CD8-positive, alpha-beta memory T cell (primary cell): Measurements from ENCODE around the gene PRKG1. TPM values are rescaled to one million over a fixed set of nuclear protein-coding genes. Genes with fewer than 3 reads are reported as not detected.

ENCODE experiments used
- CTCF ChIA-PET: fragments of 350-600 bp; sonication (Branson Sonifier 250); formaldehyde crosslinking; loops from one replicate; lab custom pipeline; 2021; ENCODE audit warnings: antibody characterized with exemption; lab: Charles Lee
- POLR2A ChIA-PET: fragments of 350-600 bp; sonication (Branson Sonifier 250); formaldehyde crosslinking; loops from one replicate; lab custom pipeline; 2021; ENCODE audit warnings: antibody characterized with exemption; lab: Charles Lee
- DNase-seq, 5 donors: peaks; one replicate each; pipeline versions ENCODE4 v3.0.0 to v3.0.0-alpha.2; 2020 to 2022; ENCODE audit warnings: mixed read lengths in 1 of 5
- H3K27ac ChIP-seq: one replicate; pipeline ENCODE4 v1.7.0; 2013; ENCODE audit warnings: low read depth, mild to moderate bottlenecking, low read length, moderate library complexity
- H3K27me3 ChIP-seq: 2 replicates; pipeline ENCODE4 v1.7.0; 2013; ENCODE audit warnings: low read length, mild to moderate bottlenecking; ENCODE audit not compliant: insufficient read depth, poor library complexity, severe bottlenecking
- H3K36me3 ChIP-seq: 2 replicates; pipeline ENCODE4 v1.7.0; 2013; ENCODE audit warnings: mild to moderate bottlenecking, low read length, moderate library complexity; ENCODE audit not compliant: insufficient read depth
- H3K4me1 ChIP-seq: 2 replicates; pipeline ENCODE4 v1.7.0; 2013; ENCODE audit warnings: mild to moderate bottlenecking, low read length, moderate library complexity; ENCODE audit not compliant: insufficient read depth
- H3K4me3 ChIP-seq: 2 replicates; pipeline ENCODE4 v1.7.0; 2013; ENCODE audit warnings: mild to moderate bottlenecking, low read length
- H3K9me3 ChIP-seq: 2 replicates; pipeline ENCODE4 v1.7.0; 2013; ENCODE audit warnings: mild to moderate bottlenecking, low read length
- H3K27ac Mint-ChIP-seq, 8 donors: one replicate each; pipeline ENCODE4 v1.8.0; 2020 to 2021; ENCODE audit warnings: mixed read lengths in 8 of 8, mild to moderate bottlenecking in 6 of 8, inconsistent platforms in 3 of 8, moderate library complexity in 3 of 8
- H3K27me3 Mint-ChIP-seq, 2 donors: one replicate each; pipeline ENCODE4 v1.8.0; 2020 to 2021; ENCODE audit warnings: mixed read lengths in 2 of 2, mild to moderate bottlenecking in 1 of 2, moderate library complexity in 1 of 2
- H3K36me3 Mint-ChIP-seq, 3 donors: one replicate each; pipeline ENCODE4 v1.8.0; 2020 to 2021; ENCODE audit warnings: mixed read lengths in 3 of 3, inconsistent platforms in 1 of 3, mild to moderate bottlenecking in 1 of 3
- H3K4me1 Mint-ChIP-seq, 3 donors: one replicate each; pipeline ENCODE4 v1.8.0; 2020 to 2021; ENCODE audit warnings: mixed read lengths in 3 of 3, inconsistent platforms in 1 of 3, mild to moderate bottlenecking in 1 of 3
- H3K4me3 Mint-ChIP-seq, 7 donors: one replicate each; pipeline ENCODE4 v1.8.0; 2020 to 2021; ENCODE audit warnings: mixed read lengths in 7 of 7, mild to moderate bottlenecking in 6 of 7, moderate library complexity in 4 of 7, inconsistent platforms in 2 of 7
- H3K9me3 Mint-ChIP-seq, 5 donors: one replicate each; pipeline ENCODE4 v1.8.0; 2020 to 2022; ENCODE audit warnings: mixed read lengths in 5 of 5, mild to moderate bottlenecking in 3 of 5, moderate library complexity in 2 of 5, inconsistent platforms in 1 of 5
- polyA plus RNA-seq: library from polyadenylated mRNA; unstranded; fragments of 300-500 nt; fragmentation: Illumina TruSeq; gene quantifications from one replicate; pipeline ENCODE4 v1.2.3, GENCODE V29; 2021
- total RNA-seq, 2 experiments: library from RNA; stranded (reverse); gene quantifications; one replicate each; pipeline ENCODE4 v1.2.3, GENCODE V29; 2021

The PRKG1 gene
- total and polyA plus RNA-seq, 3 experiments from 2014 or later = not detected

DNA sequence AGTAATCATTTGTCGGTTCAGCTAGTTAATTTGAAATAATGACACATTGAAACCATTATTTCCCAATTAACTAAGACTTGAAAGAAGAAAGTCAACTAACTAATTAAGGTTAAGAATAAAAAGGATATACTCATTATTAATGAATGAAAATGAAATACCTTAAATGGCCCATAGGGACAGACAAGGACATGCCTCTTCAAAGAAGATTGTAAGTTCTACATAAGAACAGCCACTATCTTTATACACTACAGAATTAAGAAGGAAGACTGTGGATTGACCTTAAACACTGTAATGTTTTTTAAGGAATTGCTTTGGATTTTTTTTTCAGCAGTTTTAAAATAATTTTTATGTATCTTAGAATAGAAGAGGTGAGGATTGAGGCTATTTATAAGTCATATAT is 564.5 kb downstream of the PRKG1 start:
- CTCF ChIA-PET = no interaction called here

DNA sequence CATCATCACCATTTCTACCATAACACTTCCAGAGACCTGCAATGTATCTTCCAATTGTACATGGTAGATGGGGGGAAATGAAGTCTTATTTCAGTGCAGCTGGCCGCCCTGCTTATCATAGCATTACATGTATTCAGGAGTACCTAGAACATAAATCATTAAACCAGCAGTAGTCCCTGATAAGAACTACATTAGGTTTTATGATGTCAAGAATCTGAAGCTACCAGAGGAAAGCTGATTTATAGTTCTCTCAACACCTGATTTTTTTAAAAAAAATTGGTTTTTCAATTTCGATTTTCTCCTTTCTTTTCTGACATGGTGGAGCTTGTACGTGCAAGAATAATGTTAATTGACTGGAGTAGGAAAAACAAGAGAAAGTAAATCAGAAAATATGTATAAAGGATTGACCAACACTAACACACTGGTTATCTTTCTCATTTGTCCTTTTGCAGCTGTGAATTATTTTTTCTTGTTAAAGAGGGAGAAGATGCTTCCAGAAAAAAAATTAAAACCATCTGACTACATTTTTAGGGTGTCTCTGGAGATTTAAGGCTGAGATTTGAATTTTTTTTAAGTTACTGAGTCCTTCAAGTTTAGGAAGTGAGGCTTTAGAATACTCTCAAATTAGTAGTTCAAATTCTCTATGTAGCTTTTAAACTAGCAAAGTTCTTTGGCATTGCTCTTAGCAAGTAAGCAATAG is 566.0 kb downstream of the PRKG1 start:
- H3K27ac Mint-ChIP-seq = no peak overlapping the region
- ChIA-PET POLR2A (no interaction called here), CTCF (no interaction called here)
- no peak overlapping the region for H3K4me3 Mint-ChIP-seq
- no peak for DNase-seq
- Histone ChIP-seq H3K27me3 (no peaks in the 10 kb centered on the region), H3K9me3 (no peaks in the 10 kb centered on the region), H3K27ac (no peak overlapping the region), H3K4me3 (no peak overlapping the region), H3K36me3 (no peaks in the 10 kb centered on the region), H3K4me1 (no peaks in the 10 kb centered on the region)
- H3K9me3 Mint-ChIP-seq = no peaks in the 10 kb centered on the region
- no peaks in the 10 kb centered on the region for H3K4me1 Mint-ChIP-seq
- no peaks in the 10 kb centered on the region for H3K36me3 Mint-ChIP-seq
- H3K27me3 Mint-ChIP-seq = peaks cover 3 to 8% of the 10 kb centered on the region in 2 donors

More for the DNA sequence above, 564.5 kb downstream of the PRKG1 start:
- POLR2A ChIA-PET = no interaction called here
- no peaks in the 10 kb centered on the region for H3K4me1 Mint-ChIP-seq
- H3K9me3 ChIP-seq = no peaks in the 10 kb centered on the region
- no peak overlapping the region for H3K27ac ChIP-seq
- H3K9me3 Mint-ChIP-seq = no peaks in the 10 kb centered on the region
- no peaks in the 10 kb centered on the region for H3K4me1 ChIP-seq
- H3K27me3 Mint-ChIP-seq = peaks cover 3 to 8% of the 10 kb centered on the region in 2 donors
- H3K27me3 ChIP-seq = no peaks in the 10 kb centered on the region
- H3K27ac Mint-ChIP-seq = no peak overlapping the region
- H3K4me3 ChIP-seq = no peak overlapping the region
- no peaks in the 10 kb centered on the region for H3K36me3 ChIP-seq
- no peak overlapping the region for H3K4me3 Mint-ChIP-seq
- H3K36me3 Mint-ChIP-seq = peaks cover 0 to 1% (median 0%) of the 10 kb centered on the region in 3 donors
- no peak for DNase-seq

DNA sequence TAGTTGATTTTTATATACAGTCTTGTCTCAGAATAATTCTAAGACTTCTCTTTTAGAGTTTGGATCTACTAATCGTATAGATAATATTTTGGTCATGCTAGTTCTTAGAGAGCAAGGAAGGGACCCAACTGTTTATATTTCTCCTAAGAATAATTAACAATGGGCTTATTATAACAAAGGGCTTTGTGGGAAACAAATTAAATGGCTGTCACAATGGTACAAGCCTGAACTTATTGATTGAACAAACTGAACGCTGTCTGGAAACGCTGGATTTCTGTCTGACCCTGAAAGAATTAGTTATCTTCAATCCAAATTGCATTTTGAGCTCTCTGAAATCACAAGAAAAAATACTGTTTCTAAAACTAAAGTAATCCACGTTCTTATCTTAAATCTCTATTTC is 568.3 kb downstream of the PRKG1 start:
- H3K4me1 Mint-ChIP-seq = no peaks in the 10 kb centered on the region
- no peak overlapping the region for H3K4me3 ChIP-seq

DNA sequence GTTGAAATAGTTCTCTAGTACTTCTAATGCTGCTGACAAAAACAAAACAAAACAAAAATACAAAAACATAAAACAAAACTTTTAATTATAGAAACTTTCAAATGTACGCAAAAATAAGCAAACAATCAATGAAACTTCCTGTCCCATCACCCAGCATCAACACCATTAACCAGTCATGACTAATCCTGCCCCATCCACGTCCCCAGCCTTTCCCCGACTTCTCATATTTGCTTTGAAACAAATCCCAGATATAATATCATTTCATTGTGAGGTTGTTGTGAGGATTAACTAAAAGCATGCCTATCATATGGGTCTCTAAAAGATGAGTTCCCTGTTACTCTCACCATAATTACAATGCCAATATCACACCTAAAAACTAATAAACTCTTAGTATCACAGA is 569.4 kb downstream of the PRKG1 start:
- no peak overlapping the region for H3K27ac ChIP-seq
- H3K4me3 ChIP-seq = no peak overlapping the region
- Mint-ChIP-seq H3K27ac (no peak overlapping the region), H3K4me1 (no peaks in the 10 kb centered on the region), H3K9me3 (no peaks in the 10 kb centered on the region), H3K27me3 (peaks cover 0 to 8% of the 10 kb centered on the region in 2 donors), H3K36me3 (no peaks in the 10 kb centered on the region), H3K4me3 (no peak overlapping the region)
- no peaks in the 10 kb centered on the region for H3K27me3 ChIP-seq
- ChIA-PET POLR2A (no interaction called here), CTCF (no interaction called here)
- no peaks in the 10 kb centered on the region for H3K4me1 ChIP-seq
- H3K36me3 ChIP-seq = no peaks in the 10 kb centered on the region
- no peak for DNase-seq
- no peaks in the 10 kb centered on the region for H3K9me3 ChIP-seq

More for the DNA sequence above, 568.3 kb downstream of the PRKG1 start:
- no peak overlapping the region for H3K27ac Mint-ChIP-seq
- ChIA-PET CTCF (no interaction called here), POLR2A (no interaction called here)
- peaks cover 1 to 8% of the 10 kb centered on the region in 2 donors for H3K27me3 Mint-ChIP-seq
- H3K36me3 Mint-ChIP-seq = no peaks in the 10 kb centered on the region
- Histone ChIP-seq H3K9me3 (no peaks in the 10 kb centered on the region), H3K27ac (no peak overlapping the region), H3K36me3 (no peaks in the 10 kb centered on the region), H3K4me1 (no peaks in the 10 kb centered on the region), H3K27me3 (no peaks in the 10 kb centered on the region)
- no peak for DNase-seq
- no peaks in the 10 kb centered on the region for H3K9me3 Mint-ChIP-seq
- no peak overlapping the region for H3K4me3 Mint-ChIP-seq

DNA sequence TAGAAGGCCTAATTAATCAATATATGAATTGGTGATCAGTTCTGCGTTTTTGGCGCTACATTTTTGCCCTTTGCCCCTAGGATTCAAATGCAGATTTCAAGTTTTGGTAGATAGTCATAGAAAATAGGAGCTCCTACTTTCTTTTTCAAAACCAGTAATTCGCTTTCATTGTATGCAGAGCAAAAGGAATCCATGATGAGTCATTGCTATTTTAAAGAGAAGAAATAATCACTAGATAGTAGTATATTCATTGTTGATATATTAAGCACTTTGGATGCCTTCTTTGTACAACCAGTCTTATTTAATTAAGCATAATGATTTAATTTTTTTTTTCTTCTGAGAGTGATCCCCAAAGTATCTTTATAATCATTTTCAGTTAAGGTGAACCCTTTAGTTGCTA is 574.8 kb downstream of the PRKG1 start:
- no peak overlapping the region for H3K27ac Mint-ChIP-seq
- no peak overlapping the region for H3K27ac ChIP-seq
- DNase-seq = no peak

DNA sequence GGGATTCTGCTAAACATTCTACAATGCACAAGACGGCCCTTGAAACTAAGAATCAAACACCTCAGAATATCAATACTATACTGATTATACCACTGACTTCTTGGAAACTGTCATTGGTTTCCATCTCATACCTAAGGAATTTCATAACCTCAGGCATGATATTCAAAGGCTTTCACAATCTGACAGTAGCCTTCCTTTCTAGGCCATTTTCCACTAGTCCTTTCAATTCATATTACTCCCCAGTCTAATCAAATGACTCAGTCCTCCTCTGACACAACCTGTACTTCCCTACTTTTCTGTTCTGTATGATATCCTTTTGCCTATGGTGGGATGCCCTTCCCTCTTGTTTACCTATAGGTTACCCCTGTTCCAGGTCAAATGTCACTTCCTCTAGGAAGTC is 576.8 kb downstream of the PRKG1 start:
- Mint-ChIP-seq H3K27me3 (peaks cover 1 to 9% of the 10 kb centered on the region in 2 donors), H3K27ac (no peak overlapping the region), H3K4me1 (no peaks in the 10 kb centered on the region), H3K9me3 (no peaks in the 10 kb centered on the region), H3K36me3 (no peaks in the 10 kb centered on the region), H3K4me3 (no peak overlapping the region)
- Histone ChIP-seq H3K4me1 (no peaks in the 10 kb centered on the region), H3K4me3 (no peak overlapping the region), H3K9me3 (no peaks in the 10 kb centered on the region), H3K27ac (no peak overlapping the region), H3K27me3 (no peaks in the 10 kb centered on the region), H3K36me3 (peaks cover 3% of the 10 kb centered on the region)
- ChIA-PET POLR2A (no interaction called here), CTCF (no interaction called here)
- no peak for DNase-seq

More for the DNA sequence above, 574.8 kb downstream of the PRKG1 start:
- H3K4me3 Mint-ChIP-seq = no peak overlapping the region
- CTCF ChIA-PET = no interaction called here
- no peak overlapping the region for H3K4me3 ChIP-seq
- no peaks in the 10 kb centered on the region for H3K9me3 ChIP-seq
- H3K27me3 ChIP-seq = no peaks in the 10 kb centered on the region
- no peaks in the 10 kb centered on the region for H3K4me1 Mint-ChIP-seq
- no peaks in the 10 kb centered on the region for H3K4me1 ChIP-seq
- no peaks in the 10 kb centered on the region for H3K36me3 ChIP-seq
- no peaks in the 10 kb centered on the region for H3K36me3 Mint-ChIP-seq
- POLR2A ChIA-PET = no interaction called here
- no peaks in the 10 kb centered on the region for H3K9me3 Mint-ChIP-seq
- peaks cover 1 to 2% of the 10 kb centered on the region in 2 donors for H3K27me3 Mint-ChIP-seq

DNA sequence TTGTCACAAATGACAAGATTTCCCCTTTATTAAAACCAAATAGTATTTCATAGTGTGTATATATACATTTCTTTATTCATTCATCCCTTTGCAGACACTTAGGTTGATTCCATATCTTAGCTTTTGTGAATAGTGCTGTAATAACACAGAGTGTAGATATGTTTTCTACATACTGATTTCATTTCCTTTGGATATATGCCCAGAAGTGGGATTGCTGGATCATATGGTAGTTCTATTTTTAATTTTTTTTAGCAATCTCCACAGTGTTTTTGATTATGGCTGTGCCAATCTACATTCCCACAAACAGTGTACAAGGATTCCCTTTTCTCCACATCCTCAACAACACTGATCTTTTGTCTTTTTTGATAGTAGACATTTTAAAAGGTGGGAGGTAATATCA is 578.7 kb downstream of the PRKG1 start:
- H3K4me3 Mint-ChIP-seq = no peak overlapping the region
- Histone ChIP-seq H3K4me1 (no peaks in the 10 kb centered on the region), H3K4me3 (no peak overlapping the region), H3K36me3 (peaks cover 3% of the 10 kb centered on the region), H3K27me3 (no peaks in the 10 kb centered on the region), H3K9me3 (no peaks in the 10 kb centered on the region), H3K27ac (no peak overlapping the region)
- ChIA-PET CTCF (no interaction called here), POLR2A (no interaction called here)
- H3K27me3 Mint-ChIP-seq = peaks cover 1 to 27% of the 10 kb centered on the region in 2 donors
- no peaks in the 10 kb centered on the region for H3K9me3 Mint-ChIP-seq
- no peak for DNase-seq
- H3K36me3 Mint-ChIP-seq = no peaks in the 10 kb centered on the region
- no peak overlapping the region for H3K27ac Mint-ChIP-seq
- no peaks in the 10 kb centered on the region for H3K4me1 Mint-ChIP-seq

DNA sequence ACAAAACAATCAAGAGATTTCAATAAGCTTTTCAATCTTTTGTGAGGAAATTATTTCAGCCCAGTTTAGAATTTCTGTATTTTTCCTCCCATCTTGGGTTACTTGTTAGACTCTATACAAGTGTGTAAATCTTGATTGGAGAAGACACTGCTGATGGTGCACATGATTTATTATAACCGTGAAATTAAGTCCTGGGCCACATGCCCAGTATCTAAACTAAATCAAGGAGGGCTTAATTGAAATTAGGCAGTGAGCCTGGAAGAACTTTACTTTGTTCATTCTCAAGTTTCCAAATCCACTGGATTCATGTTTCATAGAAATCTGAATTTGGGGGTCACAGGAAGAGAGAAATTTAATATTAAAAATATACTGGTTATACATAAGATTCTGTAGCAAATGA is 580.6 kb downstream of the PRKG1 start:
- H3K4me1 Mint-ChIP-seq = no peaks in the 10 kb centered on the region
- H3K36me3 ChIP-seq = peaks cover 3% of the 10 kb centered on the region
- POLR2A ChIA-PET = no interaction called here
- H3K27me3 ChIP-seq = no peaks in the 10 kb centered on the region
- H3K9me3 Mint-ChIP-seq = no peaks in the 10 kb centered on the region
- CTCF ChIA-PET = no interaction called here
- no peak overlapping the region for H3K27ac ChIP-seq
- H3K4me1 ChIP-seq = no peaks in the 10 kb centered on the region
- H3K27ac Mint-ChIP-seq = no peak overlapping the region
- H3K4me3 Mint-ChIP-seq = no peak overlapping the region
- no peak overlapping the region for H3K4me3 ChIP-seq
- no peaks in the 10 kb centered on the region for H3K36me3 Mint-ChIP-seq
- peaks cover 3 to 43% of the 10 kb centered on the region in 2 donors for H3K27me3 Mint-ChIP-seq
- no peaks in the 10 kb centered on the region for H3K9me3 ChIP-seq
- DNase-seq = no peak
